SH-SY5Y (cell line): ENCODE results near the gene SPTSSA.

Experiments
- GATA2 ChIP-seq: IDR thresholded peaks from 2 replicates; pipeline ENCODE4 v1.6.1; 2011; ENCODE audit warnings: mild to moderate bottlenecking, low read depth, low read length
- GATA3 ChIP-seq: IDR thresholded peaks from 2 replicates; pipeline ENCODE4 v1.6.1; 2011; ENCODE audit warnings: low read depth, mild to moderate bottlenecking, low read length, moderate library complexity

DNA sequence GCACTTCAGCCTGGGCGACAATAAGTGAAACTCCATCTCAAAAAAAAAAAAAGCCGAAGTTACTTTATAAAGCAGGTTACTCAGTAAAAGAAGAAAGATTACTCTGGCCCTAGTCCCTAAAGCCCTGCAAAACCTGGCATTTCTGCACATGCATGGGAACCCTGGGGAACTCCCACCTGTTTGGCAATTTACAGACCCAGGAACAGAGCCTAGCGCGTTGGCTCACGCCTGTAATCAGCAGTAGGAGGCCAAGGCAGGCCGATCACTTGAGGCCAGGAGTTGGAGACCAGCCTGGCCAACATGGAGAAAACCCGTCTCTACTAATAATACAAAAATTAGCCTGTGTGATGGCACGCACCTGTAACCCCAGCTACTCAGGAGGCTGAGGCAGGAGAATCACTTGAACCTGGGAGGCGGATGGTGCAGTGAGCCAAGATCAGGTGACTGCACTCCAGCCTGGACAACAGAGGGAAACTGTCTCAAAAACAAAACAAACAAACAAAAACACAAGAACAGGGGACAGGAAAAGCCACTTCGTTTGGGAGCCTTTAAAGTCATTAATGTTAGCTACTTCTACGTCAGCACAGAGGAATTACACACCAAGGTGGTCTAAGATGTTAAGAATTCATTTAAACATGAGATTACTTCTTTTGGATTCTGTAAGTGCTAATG lies 34.1 kb upstream of the SPTSSA start:
- TF ChIP-seq GATA3 (no peak), GATA2 (no peak)
